B cell (primary cell): ENCODE results near the gene FUCA2. TPM values are rescaled to one million over a fixed set of nuclear protein-coding genes. Genes with fewer than 3 reads are reported as not detected.
"Not testable (repeated sequence)": the region's sequence is repeated elsewhere in the genome, so short reads cannot be mapped to it uniquely, and the experiment has no call there.

Experiments used
- ATAC-seq: fragments of 200-7000 bp; cut with Tn5 transposase; one replicate; pipeline ENCODE4 v1.10.0; 2021; ENCODE audit warnings: low read depth, mild to moderate bottlenecking, moderate number of reproducible peaks, moderate library complexity
- CTCF ChIA-PET: fragments of 350-600 bp; sonication (Branson Sonifier 250); formaldehyde crosslinking; loops from one replicate; lab custom pipeline; 2021; ENCODE audit warnings: antibody characterized with exemption, inconsistent platforms; lab: Charles Lee
- POLR2A ChIA-PET: fragments of 350-600 bp; sonication (Branson Sonifier 250); formaldehyde crosslinking; loops from one replicate; lab custom pipeline; 2021; ENCODE audit warnings: antibody characterized with exemption; lab: Charles Lee
- DNase-seq: peaks from one replicate; pipeline ENCODE4 v3.0.0; 2013
- H2AFZ ChIP-seq: 2 replicates; pipeline ENCODE4 v1.6.1; 2012; ENCODE audit warnings: mild to moderate bottlenecking, low read depth, low read length; ENCODE audit not compliant: insufficient read depth, poor library complexity, severe bottlenecking
- H3K27ac ChIP-seq, 2 donors: 1 replicate in 1 of 2; 2 replicates in 1 of 2; pipeline ENCODE4 v1.5.1; 2012 to 2013; ENCODE audit warnings: low read length in 2 of 2, mild to moderate bottlenecking in 2 of 2, moderate library complexity in 1 of 2
- H3K27me3 ChIP-seq, 4 experiments: fragments of 200-600 bp in 1 of 4; sonication (generic) in 1 of 4; replicated peaks in 1 of 4; 1 replicate in 2 of 4; 2 replicates in 2 of 4; pipeline versions ENCODE4 v1.6.1 to v1.7.0; 2013 to 2016; ENCODE audit warnings: low read length in 3 of 4, mild to moderate bottlenecking in 2 of 4, mixed read lengths in 1 of 4, moderate library complexity in 1 of 4; ENCODE audit not compliant: insufficient read depth in 4 of 4, control insufficient read depth in 3 of 4; ENCODE audit errors: control extremely low read depth in 1 of 4
- H3K36me3 ChIP-seq, 2 experiments: replicated peaks in 1 of 2; 1 replicate in 1 of 2; 2 replicates in 1 of 2; pipeline versions ENCODE4 v1.6.1 to v1.7.1; 2013; ENCODE audit warnings: low read length in 1 of 2; ENCODE audit not compliant: insufficient read depth in 2 of 2, control insufficient read depth in 1 of 2; ENCODE audit errors: control extremely low read depth in 1 of 2, extremely low read depth in 1 of 2
- H3K4me1 ChIP-seq, 2 donors: fragments of 200-600 bp in 1 of 2; sonication (generic) in 1 of 2; 1 replicate in 1 of 2; 2 replicates in 1 of 2; pipeline versions ENCODE4 v1.5.1 to v1.6.1; 2013 to 2017; ENCODE audit warnings: low read length in 2 of 2; ENCODE audit not compliant: control insufficient read depth in 2 of 2, insufficient read depth in 2 of 2
- H3K4me2 ChIP-seq: replicated peaks from 2 replicates; pipeline ENCODE3; 2012; ENCODE audit warnings: mild to moderate bottlenecking, low read depth, low read length; ENCODE audit not compliant: poor library complexity, severe bottlenecking
- H3K4me3 ChIP-seq, 5 experiments: fragments of 200-600 bp in 1 of 5; sonication (generic) in 1 of 5; 1 replicate in 3 of 5; 2 replicates in 2 of 5; pipeline versions ENCODE4 v1.5.1 to v1.7.0; 2011 to 2016; ENCODE audit warnings: low read length in 4 of 5, mild to moderate bottlenecking in 4 of 5, low read depth in 2 of 5, control low read depth in 1 of 5, moderate library complexity in 1 of 5; ENCODE audit not compliant: insufficient read depth in 1 of 5; ENCODE audit errors: control extremely low read depth in 1 of 5, extremely low read depth in 1 of 5
- H3K79me2 ChIP-seq: fragments of 200-600 bp; sonication (generic); one replicate; pipeline ENCODE4 v1.6.0; 2016; ENCODE audit warnings: low read length; ENCODE audit not compliant: control insufficient read depth, insufficient read depth
- H3K9ac ChIP-seq: fragments of 200-600 bp; sonication (generic); 2 replicates; pipeline ENCODE4 v1.6.1; 2017; ENCODE audit warnings: mild to moderate bottlenecking, low read length, moderate library complexity
- H3K9me3 ChIP-seq, 3 donors: one replicate each; pipeline versions ENCODE4 v1.6.1 to v1.7.1; 2013; ENCODE audit warnings: low read length in 2 of 3; ENCODE audit not compliant: control insufficient read depth in 2 of 3, insufficient read depth in 1 of 3; ENCODE audit errors: control extremely low read depth in 1 of 3
- H4K20me1 ChIP-seq: 2 replicates; pipeline ENCODE4 v1.6.0; 2012; ENCODE audit warnings: mild to moderate bottlenecking, low read length; ENCODE audit not compliant: insufficient read depth, control insufficient read depth, poor library complexity, severe bottlenecking
- H3K27ac Mint-ChIP-seq: one replicate; pipeline ENCODE4 v1.8.0; 2021; ENCODE audit warnings: mixed read lengths
- H3K27me3 Mint-ChIP-seq: one replicate; pipeline ENCODE4 v1.8.0; 2021; ENCODE audit warnings: mixed read lengths
- H3K4me1 Mint-ChIP-seq: one replicate; pipeline ENCODE4 v1.8.0; 2021; ENCODE audit warnings: mixed read lengths
- H3K4me3 Mint-ChIP-seq: one replicate; pipeline ENCODE4 v1.8.0; 2021; ENCODE audit warnings: mixed read lengths
- H3K9me3 Mint-ChIP-seq: one replicate; pipeline ENCODE4 v1.8.0; 2022; ENCODE audit warnings: mixed read lengths; ENCODE audit not compliant: insufficient read depth
- EZH2 ChIP-seq: IDR thresholded peaks from 2 replicates; pipeline ENCODE4 v1.6.1; 2012; ENCODE audit warnings: borderline replicate concordance, low read depth, mild to moderate bottlenecking, moderate library complexity, low read length; ENCODE audit not compliant: insufficient read depth, poor library complexity, severe bottlenecking
- WGBS: methylation state at CpG from one replicate; pipeline ENCODE4 v1.1.5; 2013; ENCODE audit warnings: missing lambda C conversion rate; ENCODE audit not compliant: insufficient coverage; 5-methylcytosine and 5-hydroxymethylcytosine counted together
- intact Hi-C: fragments of 100-400 bp; cut with micrococcal nuclease; formaldehyde crosslinking; loops from one replicate; pipeline ENCODE4 v1.10.0; 2022
- polyA plus RNA-seq: library from polyadenylated mRNA; depleted of rRNA; stranded (reverse); fragments of >200 nt; gene quantifications from 2 replicates; pipeline ENCODE4 v1.2.3, GENCODE V29; 2012
- total RNA-seq, 2 donors: library from RNA; stranded (reverse); fragments of 120-200 nt in 1 of 2; gene quantifications; 1 replicate in 1 of 2; 2 replicates in 1 of 2; pipeline versions ENCODE4 v1.2.3 to v1.2.4, GENCODE V29; 2013 to 2022
- TF ChIP-seq, protein P1 (sequence below): fragments of 200-600 bp; IDR thresholded peaks from one replicate; pipeline ENCODE4 v1.8.0; 2022; ENCODE audit warnings: antibody characterized with exemption, mild to moderate bottlenecking

Gene FUCA2
- total and polyA plus RNA-seq, 2 donors (not counting 1 experiment from before 2014, with no cell fraction given) = 3.6 to 8.3 TPM

- H3K9me3 Mint-ChIP-seq = no peaks in the 10 kb centered on the region
- intact Hi-C loops = no loop called here
- H3K27ac ChIP-seq = no peak overlapping the region
- DNase-seq (no peak), ATAC-seq (no peak)
- no peak overlapping the region for H3K4me2 ChIP-seq
- TF ChIP-seq, protein P1, sequence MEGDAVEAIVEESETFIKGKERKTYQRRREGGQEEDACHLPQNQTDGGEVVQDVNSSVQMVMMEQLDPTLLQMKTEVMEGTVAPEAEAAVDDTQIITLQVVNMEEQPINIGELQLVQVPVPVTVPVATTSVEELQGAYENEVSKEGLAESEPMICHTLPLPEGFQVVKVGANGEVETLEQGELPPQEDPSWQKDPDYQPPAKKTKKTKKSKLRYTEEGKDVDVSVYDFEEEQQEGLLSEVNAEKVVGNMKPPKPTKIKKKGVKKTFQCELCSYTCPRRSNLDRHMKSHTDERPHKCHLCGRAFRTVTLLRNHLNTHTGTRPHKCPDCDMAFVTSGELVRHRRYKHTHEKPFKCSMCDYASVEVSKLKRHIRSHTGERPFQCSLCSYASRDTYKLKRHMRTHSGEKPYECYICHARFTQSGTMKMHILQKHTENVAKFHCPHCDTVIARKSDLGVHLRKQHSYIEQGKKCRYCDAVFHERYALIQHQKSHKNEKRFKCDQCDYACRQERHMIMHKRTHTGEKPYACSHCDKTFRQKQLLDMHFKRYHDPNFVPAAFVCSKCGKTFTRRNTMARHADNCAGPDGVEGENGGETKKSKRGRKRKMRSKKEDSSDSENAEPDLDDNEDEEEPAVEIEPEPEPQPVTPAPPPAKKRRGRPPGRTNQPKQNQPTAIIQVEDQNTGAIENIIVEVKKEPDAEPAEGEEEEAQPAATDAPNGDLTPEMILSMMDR = no peak
- TF ChIP-seq EZH2 = no peak
- no peak overlapping the region for H3K9ac ChIP-seq
- no peak overlapping the region for H3K27ac Mint-ChIP-seq
- no peak overlapping the region for H3K4me3 ChIP-seq
- H3K9me3 ChIP-seq = no peaks in the 10 kb centered on the region
- no peaks in the 10 kb centered on the region for H4K20me1 ChIP-seq
- H2AFZ ChIP-seq = no peak overlapping the region
- H3K27me3 ChIP-seq = no peaks in the 10 kb centered on the region
- H3K27me3 Mint-ChIP-seq = no peaks in the 10 kb centered on the region
- ChIA-PET CTCF (no interaction called here), POLR2A (no interaction called here)
- peaks cover 2 to 38% of the 10 kb centered on the region in 2 experiments for H3K36me3 ChIP-seq
- WGBS = no CpG with 5 or more reads among the region's 1 CpG
- H3K4me3 Mint-ChIP-seq = no peak overlapping the region
- H3K4me1 Mint-ChIP-seq = no peaks in the 10 kb centered on the region
- H3K79me2 ChIP-seq = no peaks in the 10 kb centered on the region
- no peaks in the 10 kb centered on the region for H3K4me1 ChIP-seq
Measured at GRCh38 chr6:143471822-143472221, 39.7 kb downstream of the FUCA2 start.

DNA sequence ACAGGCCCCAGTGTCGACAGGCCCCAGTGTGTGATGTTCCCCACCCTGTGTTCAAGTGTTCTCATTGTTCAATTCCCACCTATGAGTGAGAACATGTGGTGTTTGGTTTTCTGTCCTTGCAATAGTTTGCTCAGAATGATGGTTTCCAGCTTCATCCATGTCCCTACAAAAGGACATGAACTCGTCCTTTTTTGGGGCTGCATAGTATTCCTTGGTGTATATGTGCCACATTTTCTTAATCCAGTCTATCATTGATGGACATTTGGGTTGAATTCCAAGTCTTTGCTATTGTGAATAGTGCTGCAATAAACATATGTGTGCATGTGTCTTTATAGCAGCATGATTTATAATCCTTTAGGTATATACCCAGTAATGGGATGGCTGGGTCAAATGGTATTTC is 42.7 kb downstream of the FUCA2 start:
- H3K4me2 ChIP-seq, ATAC-seq, H3K9me3 ChIP-seq, H3K9me3 Mint-ChIP-seq, H3K4me1 ChIP-seq, H3K79me2 ChIP-seq, H3K9ac ChIP-seq, H3K27me3 Mint-ChIP-seq, H4K20me1 ChIP-seq, POLR2A ChIA-PET, intact Hi-C loops, DNase-seq, H3K27ac ChIP-seq, H3K27ac Mint-ChIP-seq, H3K4me3 Mint-ChIP-seq, H3K27me3 ChIP-seq, H3K4me1 Mint-ChIP-seq, H2AFZ ChIP-seq, H3K4me3 ChIP-seq: not testable (repeated sequence)
- no CpG with 5 or more reads among the region's 2 CpGs for WGBS
- CTCF ChIA-PET = interaction anchor here (0.7 kb wide), 1 partner anchor 994 kb away, joined by 3 read pairs; no protein-coding TSS in a partner anchor
- H3K36me3 ChIP-seq = peaks cover 2 to 24% of the 10 kb centered on the region in 2 experiments
